Measurements from ENCODE around the gene DHRS12. TPM values are rescaled to one million over a fixed set of nuclear protein-coding genes. Genes with fewer than 3 reads are reported as not detected.

Gene DHRS12
- total RNA-seq, 1 donor from 2014 or later, result 17.3 TPM

GRCh38 chr13:51845574-51846318 is 41.8 kb upstream of the DHRS12 start:
- H3K4me1 Mint-ChIP-seq, result peaks cover 6% of the 10 kb centered on the region
- H3K36me3 Mint-ChIP-seq, result no peaks in the 10 kb centered on the region
- peaks cover 9% of the 10 kb centered on the region for H3K9me3 Mint-ChIP-seq
- no peak for TF ChIP-seq CTCF (IDR thresholded peaks at IDR 0.05; ENCODE audit: unreplicated experiment)
- peak overlapping the region; percentile 57 for H3K4me3 Mint-ChIP-seq
- DNase-seq (ENCODE audit: low spot score in 2 of 2, unreplicated experiment in 2 of 2), result no peak
- H3K27ac Mint-ChIP-seq, result no peak overlapping the region
- peaks cover 1% of the 10 kb centered on the region for H3K27me3 Mint-ChIP-seq (ENCODE audit: low read depth)

- peak within 1 kb of the TSS; percentile 55 for H3K27ac Mint-ChIP-seq
- peak; percentile 71 for TF ChIP-seq CTCF (IDR thresholded peaks at IDR 0.05; ENCODE audit: unreplicated experiment)
- H3K9me3 Mint-ChIP-seq, result peaks cover 9% of the 10 kb centered on the region
- peak; percentile 45 to 82 for DNase-seq (ENCODE audit: low spot score in 2 of 2, unreplicated experiment in 2 of 2)
- peaks cover 1% of the 10 kb centered on the region for H3K27me3 Mint-ChIP-seq (ENCODE audit: low read depth)
- H3K4me3 Mint-ChIP-seq, result peak within 1 kb of the TSS; percentile 57
- H3K36me3 Mint-ChIP-seq, result no peaks in the 10 kb centered on the region
- peaks cover 6% of the 10 kb centered on the region for H3K4me1 Mint-ChIP-seq
Observed at GRCh38 chr13:51844862-51845573, 41.1 kb upstream of the DHRS12 start, which contains the start of gene TMEM272. TSS of gene TMEM272 (minus strand) at chr13:51845177. CDS start at chr13:51838530, 6,647 bp downstream.

GRCh38 chr13:51843529-51843928 is 39.6 kb upstream of the DHRS12 start:
- H3K36me3 Mint-ChIP-seq, result no peaks in the 10 kb centered on the region
- TF ChIP-seq CTCF (IDR thresholded peaks at IDR 0.05; ENCODE audit: unreplicated experiment), result no peak
- no peak overlapping the region for H3K4me3 Mint-ChIP-seq
- H3K4me1 Mint-ChIP-seq, result peaks cover 6% of the 10 kb centered on the region
- H3K9me3 Mint-ChIP-seq, result peaks cover 9% of the 10 kb centered on the region
- no peak overlapping the region for H3K27ac Mint-ChIP-seq
- peaks cover 1% of the 10 kb centered on the region for H3K27me3 Mint-ChIP-seq (ENCODE audit: low read depth)
- DNase-seq (ENCODE audit: low spot score in 2 of 2, unreplicated experiment in 2 of 2), result no peak

GRCh38 chr13:51841732-51842131 is 37.8 kb upstream of the DHRS12 start:
- H3K4me1 Mint-ChIP-seq, result peaks cover 6% of the 10 kb centered on the region
- no peak for TF ChIP-seq CTCF (IDR thresholded peaks at IDR 0.05; ENCODE audit: unreplicated experiment)
- no peaks in the 10 kb centered on the region for H3K36me3 Mint-ChIP-seq
- no peaks in the 10 kb centered on the region for H3K9me3 Mint-ChIP-seq
- DNase-seq (ENCODE audit: low spot score in 2 of 2, unreplicated experiment in 2 of 2), result no peak
- peaks cover 1% of the 10 kb centered on the region for H3K27me3 Mint-ChIP-seq (ENCODE audit: low read depth)
- no peak overlapping the region for H3K27ac Mint-ChIP-seq
- no peak overlapping the region for H3K4me3 Mint-ChIP-seq

- Mint-ChIP-seq H3K9me3 (no peaks in the 10 kb centered on the region), H3K27me3 (ENCODE audit: low read depth) (peaks cover 1% of the 10 kb centered on the region), H3K4me3 (no peak overlapping the region), H3K27ac (no peak overlapping the region), H3K36me3 (no peaks in the 10 kb centered on the region), H3K4me1 (peaks cover 6% of the 10 kb centered on the region)
- TF ChIP-seq CTCF (IDR thresholded peaks at IDR 0.05; ENCODE audit: unreplicated experiment), result no peak
- no peak for DNase-seq (ENCODE audit: low spot score in 2 of 2, unreplicated experiment in 2 of 2)
Observed at GRCh38 chr13:51840917-51841316, 37.0 kb upstream of the DHRS12 start.

All from mesothelial cell of epicardium (in vitro differentiated cells).